Kidney (tissue), 14 donors: ENCODE measurements around the gene JADE2. TPM values are rescaled to one million over a fixed set of nuclear protein-coding genes. Genes with fewer than 3 reads are reported as not detected.

Experiments
- DNase-seq, 5 donors: peaks; one replicate each; pipeline ENCODE4 v3.0.0-alpha.2; 2013 to 2020
- FAIRE-seq: peaks from 2 replicates; lab custom pipeline; 2012; peaks lifted over from hg19 to GRCh38; lab: Jason Lieb, UNC
- H3K27ac ChIP-seq, 2 donors: one replicate each; pipeline ENCODE4 v1.7.0; 2013; ENCODE audit warnings: low read depth in 2 of 2, low read length in 2 of 2, inconsistent platforms in 1 of 2
- H3K27me3 ChIP-seq: one replicate; pipeline ENCODE4 v1.7.1; 2013; ENCODE audit warnings: low read length, inconsistent platforms; ENCODE audit not compliant: control insufficient read depth, insufficient read depth
- H3K36me3 ChIP-seq, 3 donors: one replicate each; pipeline versions ENCODE4 v1.7.0 to v1.7.1; 2013; ENCODE audit warnings: low read length in 3 of 3, control low read depth in 1 of 3, inconsistent platforms in 1 of 3; ENCODE audit not compliant: insufficient read depth in 3 of 3, control insufficient read depth in 2 of 3
- H3K4me1 ChIP-seq, 3 donors: one replicate each; pipeline versions ENCODE4 v1.7.0 to v1.7.1; 2013; ENCODE audit warnings: low read length in 3 of 3, inconsistent platforms in 1 of 3, low read depth in 1 of 3; ENCODE audit not compliant: control insufficient read depth in 2 of 3, insufficient read depth in 2 of 3
- H3K4me3 ChIP-seq, 3 donors: one replicate each; pipeline versions ENCODE4 v1.7.0 to v1.8.1; 2013; ENCODE audit warnings: low read length in 3 of 3, control low read depth in 1 of 3, inconsistent platforms in 1 of 3
- H3K9ac ChIP-seq, 3 donors: one replicate each; pipeline versions ENCODE4 v1.7.0 to v1.7.1; 2013; ENCODE audit warnings: low read length in 3 of 3, control low read depth in 1 of 3, inconsistent platforms in 1 of 3
- H3K9me3 ChIP-seq, 3 donors: one replicate each; pipeline versions ENCODE4 v1.7.0 to v1.7.1; 2013; ENCODE audit warnings: low read length in 3 of 3, control low read depth in 1 of 3, inconsistent platforms in 1 of 3; ENCODE audit not compliant: control insufficient read depth in 2 of 3, insufficient read depth in 1 of 3
- CTCF ChIP-seq: IDR thresholded peaks from 3 replicates; pipeline ENCODE4 v1.5.1; 2012; ENCODE audit warnings: mild to moderate bottlenecking, moderate library complexity, borderline replicate concordance; ENCODE audit not compliant: insufficient read depth; ENCODE audit errors: extremely low read depth
- intact Hi-C: fragments of 100-400 bp; cut with DNase I; formaldehyde crosslinking; loops from one replicate; pipeline ENCODE4 v1.11.1; 2022
- polyA plus RNA-seq: library from polyadenylated mRNA; stranded (reverse); fragments of 350-450 nt; fragmentation: Illumina TruSeq; extraction: RNeasy Lipid Tissue Mini Kit (QIAGEN cat#74804); gene quantifications from one replicate; pipeline ENCODE4 v1.2.3, GENCODE V29; 2014; ENCODE audit warnings: low read depth, low replicate concordance; ENCODE audit not compliant: insufficient read depth
- total RNA-seq: library from RNA; stranded (reverse); fragmentation: NEBNext Ultra II Directional; extraction: Animal tissue kit (Norgen Biotek cat#: 25700); gene quantifications from one replicate; pipeline ENCODE4 v1.2.1, GENCODE V29; 2021
- donor health status: control.
- donor health status: control.
- donor health status: control.
- donor health status: control.
- donor health status: control.
- donor health status: DM: yes; HTN: yes; CAD: no.
- donor health status: Normal renal cell carcinoma (clear cell type).

The JADE2 gene
- total and polyA plus RNA-seq, 2 donors from 2014 or later: 9.2 to 99.6 TPM

GRCh38 chr5:134570886-134571285 is 45.4 kb downstream of the JADE2 start:
- Histone ChIP-seq H3K4me3 (no peak overlapping the region), H3K9ac (no peak overlapping the region), H3K9me3 (no peaks in the 10 kb centered on the region), H3K4me1 (peaks cover 0 to 39% (median 23%) of the 10 kb centered on the region in 3 donors), H3K27ac (no peak overlapping the region), H3K36me3 (peaks cover 0 to 80% (median 58%) of the 10 kb centered on the region in 3 donors), H3K27me3 (no peaks in the 10 kb centered on the region)
- DNase-seq: no peak
- TF ChIP-seq CTCF: no peak
- intact Hi-C loops: no loop called here
- FAIRE-seq: no peak

DNA sequence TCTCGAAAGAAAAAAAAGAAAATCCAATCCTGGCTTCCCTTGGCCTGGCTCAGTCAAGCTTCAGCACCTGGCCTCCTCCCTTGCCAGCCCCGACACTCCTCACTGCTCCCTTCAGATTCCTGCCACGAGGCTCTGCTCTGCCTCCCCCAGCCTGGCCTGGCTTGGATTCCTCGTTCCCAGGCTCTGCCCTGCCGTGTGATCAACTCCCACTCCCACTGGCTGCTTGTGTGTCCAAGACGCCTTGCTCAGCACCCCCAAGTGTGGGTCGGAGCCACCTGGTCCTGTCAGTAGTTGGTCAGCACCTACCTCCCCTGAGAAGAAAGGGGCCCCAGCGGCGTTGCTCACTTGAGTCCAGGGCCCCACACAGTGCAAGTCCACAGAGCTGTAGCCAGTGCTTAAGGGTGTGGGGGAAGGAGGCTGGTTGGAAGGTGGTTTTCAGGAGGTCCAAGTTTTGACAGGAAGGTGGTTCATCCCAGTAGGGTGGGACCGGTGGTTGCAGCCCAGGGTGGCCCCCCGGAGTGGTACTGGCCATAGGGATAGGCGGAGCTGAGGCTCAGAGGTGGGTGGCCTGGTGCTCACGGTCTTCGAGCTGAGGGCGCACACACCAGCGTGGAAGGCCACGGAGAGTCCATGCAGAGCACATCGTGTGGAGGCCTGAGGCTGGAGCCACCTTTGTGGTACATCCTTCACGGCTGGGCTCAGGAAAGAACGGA is 46.4 kb downstream of the JADE2 start:
- intact Hi-C loops: no loop called here
- DNase-seq (peak in 3 of 5 donors; percentile 38 to 74 (median 65)), FAIRE-seq (no peak)
- peaks cover 0 to 41% (median 29%) of the 10 kb centered on the region in 3 donors for H3K4me1 ChIP-seq
- H3K9me3 ChIP-seq: no peaks in the 10 kb centered on the region
- no peak overlapping the region for H3K9ac ChIP-seq
- no peak overlapping the region for H3K27ac ChIP-seq
- TF ChIP-seq CTCF: no peak
- H3K27me3 ChIP-seq: no peaks in the 10 kb centered on the region
- peaks cover 0 to 80% (median 49%) of the 10 kb centered on the region in 3 donors for H3K36me3 ChIP-seq
- H3K4me3 ChIP-seq: no peak overlapping the region

- Histone ChIP-seq H3K27me3 (no peaks in the 10 kb centered on the region), H3K9me3 (no peaks in the 10 kb centered on the region), H3K9ac (no peak overlapping the region), H3K4me1 (peaks cover 0 to 38% (median 25%) of the 10 kb centered on the region in 3 donors), H3K36me3 (peaks cover 0 to 78% (median 47%) of the 10 kb centered on the region in 3 donors), H3K27ac (no peak overlapping the region), H3K4me3 (no peak overlapping the region)
- no peak for FAIRE-seq
- intact Hi-C loops: no loop called here
- peak in 1 of 5 donors; percentile 37 for DNase-seq
- no peak for TF ChIP-seq CTCF
Measured at GRCh38 chr5:134572811-134573210, 47.3 kb downstream of the JADE2 start.
